Measurements from ENCODE around the gene NF1.

- no peak for TF ChIP-seq CTCF (IDR thresholded peaks at IDR 0.05)
- no peak for TF ChIP-seq POLR2A (IDR thresholded peaks at IDR 0.05)
Observed at GRCh38 chr17:31113939-31114338, 19.2 kb downstream of the NF1 start.

Data from testis (tissue), 2 donors.